Measurements from ENCODE around the gene PTCHD1. TPM values are rescaled to one million over a fixed set of nuclear protein-coding genes. Genes with fewer than 3 reads are reported as not detected.

The PTCHD1 gene
- polyA plus RNA-seq (ENCODE audit: insufficient read length in 12 of 12): 1 to 10 TPM in 5 of 12 donors, under 1 TPM in 6, not detected in 1; 0.53 to 1.9 (median 0.80) TPM
- long read RNA-seq, donor 1: 0 reads
- long read RNA-seq, donor 2, partial matches to known transcripts: 0 of 1 reads
- long read RNA-seq, donor 2, other reads (novel, unspliced or antisense): 0 of 1 reads
- long read RNA-seq, donor 3: 0 reads
- long read RNA-seq, donor 4: 0 reads
- long read RNA-seq, donor 5: 0 reads
- long read RNA-seq, donor 6: 0 reads
- long read RNA-seq, donor 7: 0 reads
- long read RNA-seq, donor 8: 0 reads
- long read RNA-seq, donor 9: 0 reads
- long read RNA-seq, donor 10: 0 reads
- long read RNA-seq, donor 11: 0 reads

- no peak for DNase-seq
These were observed at the start of gene PTCHD1 for GRCh38 chrX:23334848-23335599. Gene PTCHD1, plus strand, starts transcription at chrX:23334849. Its CDS starts 27 bp downstream, at chrX:23334876.

GRCh38 chrX:23286731-23287130, 47.9 kb upstream of the PTCHD1 start:
- no peak for DNase-seq

- DNase-seq: no peak
These were observed 47.4 kb upstream of the PTCHD1 start for GRCh38 chrX:23287191-23287725.

GRCh38 chrX:23292354-23292987, 42.2 kb upstream of the PTCHD1 start:
- no peak for DNase-seq

GRCh38 chrX:23292988-23293651, 41.5 kb upstream of the PTCHD1 start:
- DNase-seq: peak; percentile 22

- DNase-seq: no peak
These were observed 29.8 kb upstream of the PTCHD1 start for GRCh38 chrX:23304881-23305280.

- DNase-seq: no peak
These were observed 22.9 kb upstream of the PTCHD1 start for GRCh38 chrX:23311731-23312130.

- no peak for DNase-seq
These were observed 22.5 kb upstream of the PTCHD1 start for GRCh38 chrX:23312136-23312535.

- DNase-seq: no peak
These were observed 16.6 kb upstream of the PTCHD1 start for GRCh38 chrX:23317799-23318724.

GRCh38 chrX:23327104-23327503, 7.5 kb upstream of the PTCHD1 start:
- DNase-seq: no peak

GRCh38 chrX:23331701-23332100, 2.9 kb upstream of the PTCHD1 start:
- DNase-seq: no peak

GRCh38 chrX:23332101-23332887, 2.4 kb upstream of the PTCHD1 start:
- no peak for DNase-seq

GRCh38 chrX:23332888-23333821, 1.5 kb upstream of the PTCHD1 start:
- no peak for DNase-seq

- DNase-seq: no peak
These were observed 668 bp upstream of the PTCHD1 start for GRCh38 chrX:23333842-23334520.

- DNase-seq: no peak
These were observed 165 bp upstream of the PTCHD1 start for GRCh38 chrX:23334521-23334847.

- no peak for DNase-seq
These were observed 3.7 kb downstream of the PTCHD1 start for GRCh38 chrX:23338334-23338733.

- DNase-seq: no peak
These were observed 6.8 kb downstream of the PTCHD1 start for GRCh38 chrX:23341452-23341851.

GRCh38 chrX:23344238-23344903, 9.7 kb downstream of the PTCHD1 start:
- no peak for DNase-seq
